H9 (cell line): ENCODE results near the gene AKAP5. TPM values are rescaled to one million over a fixed set of nuclear protein-coding genes. Genes with fewer than 3 reads are reported as not detected.

Experiments
- DNase-seq: peaks from one replicate; pipeline ENCODE4 v3.0.0-alpha.2; 2017
- H2AFZ ChIP-seq: one replicate; pipeline ENCODE4 v1.6.1; 2013; ENCODE audit warnings: mild to moderate bottlenecking, low read length, control low read depth, moderate library complexity
- H2AK5ac ChIP-seq: 2 replicates; pipeline ENCODE4 v1.6.1; 2013; ENCODE audit warnings: low read length, control low read depth, mixed read lengths; ENCODE audit not compliant: insufficient read length
- H2BK120ac ChIP-seq: one replicate; pipeline ENCODE4 v1.6.1; 2013; ENCODE audit warnings: low read depth, mild to moderate bottlenecking, low read length, control low read depth, inconsistent platforms; ENCODE audit not compliant: poor library complexity, severe bottlenecking
- H2BK12ac ChIP-seq: 2 replicates; pipeline ENCODE4 v1.6.1; 2013; ENCODE audit warnings: low read length, control low read depth, mixed read lengths, low read depth; ENCODE audit not compliant: insufficient read length
- H2BK15ac ChIP-seq: 2 replicates; pipeline ENCODE4 v1.6.1; 2013; ENCODE audit warnings: low read depth, low read length, control low read depth
- H2BK20ac ChIP-seq: one replicate; pipeline ENCODE4 v1.6.1; 2013; ENCODE audit warnings: low read depth, mild to moderate bottlenecking, low read length, control low read depth, inconsistent platforms; ENCODE audit not compliant: poor library complexity, severe bottlenecking
- H2BK5ac ChIP-seq: 2 replicates; pipeline ENCODE4 v1.6.1; 2013; ENCODE audit warnings: low read length, control low read depth, mixed read lengths; ENCODE audit not compliant: insufficient read length
- H3K14ac ChIP-seq: 2 replicates; pipeline ENCODE4 v1.6.1; 2013; ENCODE audit warnings: low read length, control low read depth; ENCODE audit not compliant: insufficient read depth
- H3K18ac ChIP-seq: 2 replicates; pipeline ENCODE4 v1.6.1; 2013; ENCODE audit warnings: low read depth, mild to moderate bottlenecking, mixed read lengths, low read length, control low read depth; ENCODE audit not compliant: insufficient read length
- H3K23ac ChIP-seq: 2 replicates; pipeline ENCODE4 v1.6.1; 2013; ENCODE audit warnings: low read length, control low read depth, mixed read lengths, low read depth; ENCODE audit not compliant: insufficient read length
- H3K23me2 ChIP-seq: 2 replicates; pipeline ENCODE4 v1.6.1; 2013; ENCODE audit warnings: low read depth, mild to moderate bottlenecking, mixed read lengths, low read length, control low read depth; ENCODE audit not compliant: insufficient read length, poor library complexity, severe bottlenecking
- H3K27ac ChIP-seq: 2 replicates; pipeline ENCODE4 v1.5.1; 2013; ENCODE audit warnings: low read length, control low read depth, mixed read lengths, low read depth; ENCODE audit not compliant: insufficient read length
- H3K27me3 ChIP-seq: 2 replicates; pipeline ENCODE4 v1.6.1; 2013; ENCODE audit warnings: low read length, control low read depth, inconsistent platforms; ENCODE audit not compliant: insufficient read depth
- H3K4ac ChIP-seq: 2 replicates; pipeline ENCODE4 v1.6.1; 2013; ENCODE audit warnings: low read depth, mild to moderate bottlenecking, control low read depth, inconsistent platforms, low read length, moderate library complexity
- H3K4me1 ChIP-seq: 2 replicates; pipeline ENCODE4 v1.6.1; 2013; ENCODE audit warnings: low read length, control low read depth, inconsistent platforms; ENCODE audit not compliant: insufficient read depth
- H3K4me2 ChIP-seq: 2 replicates; pipeline ENCODE4 v1.6.1; 2013; ENCODE audit warnings: low read length, control low read depth, mixed read lengths; ENCODE audit not compliant: insufficient read length, insufficient read depth
- H3K56ac ChIP-seq: 2 replicates; pipeline ENCODE4 v1.6.1; 2013; ENCODE audit warnings: low read depth, mild to moderate bottlenecking, mixed read lengths, low read length, control low read depth; ENCODE audit not compliant: insufficient read length
- H3K79me1 ChIP-seq: 2 replicates; pipeline ENCODE4 v1.6.1; 2013; ENCODE audit warnings: low read depth, mild to moderate bottlenecking, moderate library complexity, low read length, control low read depth, inconsistent platforms; ENCODE audit not compliant: insufficient read depth, poor library complexity, severe bottlenecking
- H3K79me2 ChIP-seq: 2 replicates; pipeline ENCODE4 v1.6.1; 2013; ENCODE audit warnings: low read length, control low read depth, inconsistent platforms; ENCODE audit not compliant: insufficient read depth
- H3K9ac ChIP-seq: 2 replicates; pipeline ENCODE4 v1.6.1; 2013; ENCODE audit warnings: low read length, control low read depth, mixed read lengths; ENCODE audit not compliant: insufficient read length; ENCODE audit errors: extremely low read depth
- H3K9me3 ChIP-seq: one replicate; pipeline ENCODE4 v1.6.1; 2013; ENCODE audit warnings: low read depth, low read length, inconsistent platforms; ENCODE audit not compliant: control insufficient read depth
- H3T11ph ChIP-seq: one replicate; pipeline ENCODE4 v1.6.1; 2013; ENCODE audit warnings: mild to moderate bottlenecking, low read length, control low read depth, inconsistent platforms
- H4K20me1 ChIP-seq: one replicate; pipeline ENCODE4 v1.6.1; 2013; ENCODE audit not compliant: control insufficient read depth, insufficient read length, insufficient read depth
- H4K5ac ChIP-seq: 2 replicates; pipeline ENCODE4 v1.6.1; 2013; ENCODE audit warnings: low read depth, mild to moderate bottlenecking, mixed read lengths, low read length, control low read depth; ENCODE audit not compliant: insufficient read length
- H4K8ac ChIP-seq: replicated peaks from 2 replicates; pipeline ENCODE4 v1.6.1; 2013; ENCODE audit warnings: low read length, control low read depth, mixed read lengths, low read depth; ENCODE audit not compliant: insufficient read length
- H4K91ac ChIP-seq: 2 replicates; pipeline ENCODE4 v1.6.1; 2013; ENCODE audit warnings: low read depth, mild to moderate bottlenecking, moderate library complexity, mixed read lengths, low read length, control low read depth; ENCODE audit not compliant: insufficient read length
- H3K27ac Mint-ChIP-seq, 3 experiments: 2 replicates in 2 of 3; 3 replicates in 1 of 3; pipeline ENCODE4 v1.8.0; 2020 to 2021; ENCODE audit warnings: mixed read lengths in 3 of 3, mild to moderate bottlenecking in 1 of 3, moderate library complexity in 1 of 3
- H3K27me3 Mint-ChIP-seq: 2 replicates; pipeline ENCODE4 v1.8.0; 2021; ENCODE audit warnings: low read depth, mild to moderate bottlenecking, moderate library complexity, mixed read lengths
- H3K36me3 Mint-ChIP-seq, 3 experiments: 2 replicates in 2 of 3; 3 replicates in 1 of 3; pipeline ENCODE4 v1.8.0; 2020 to 2021; ENCODE audit warnings: low read depth in 3 of 3, mixed read lengths in 3 of 3; ENCODE audit not compliant: insufficient read depth in 1 of 3
- H3K4me1 Mint-ChIP-seq, 2 experiments: 2 replicates each; pipeline ENCODE4 v1.8.0; 2020; ENCODE audit warnings: mixed read lengths in 2 of 2
- H3K4me3 Mint-ChIP-seq, 2 experiments: 2 replicates in 1 of 2; 3 replicates in 1 of 2; pipeline ENCODE4 v1.8.0; 2020 to 2021; ENCODE audit warnings: mild to moderate bottlenecking in 2 of 2, mixed read lengths in 2 of 2, moderate library complexity in 1 of 2
- H3K9me3 Mint-ChIP-seq, 2 experiments: 2 replicates in 1 of 2; 3 replicates in 1 of 2; pipeline ENCODE4 v1.8.0; 2020; ENCODE audit warnings: mild to moderate bottlenecking in 2 of 2, mixed read lengths in 2 of 2, moderate library complexity in 1 of 2
- CTCF ChIP-seq: fragments of 200-600 bp; sonication (generic); conservative IDR thresholded peaks from 3 replicates; pipeline ENCODE4 v1.8.0; 2021; ENCODE audit warnings: antibody characterized with exemption, mild to moderate bottlenecking
- WGBS: extraction: QIAGEN DNeasy Blood & Tissue Kit; methylation state at CpG from one replicate; pipeline ENCODE4 v1.1.7; 2013; ENCODE audit warnings: missing lambda C conversion rate, low lambda C conversion rate, mixed read lengths; ENCODE audit not compliant: insufficient read length; ENCODE audit errors: extremely low coverage; 5-methylcytosine and 5-hydroxymethylcytosine counted together
- total RNA-seq: library from RNA; stranded (reverse); gene quantifications from 2 replicates; pipeline ENCODE4 v1.2.1, GENCODE V29; 2021

AKAP5 gene
- total RNA-seq, 1 experiment from 2014 or later: 2.5 TPM

- no peak overlapping the region for H3K56ac ChIP-seq
- no peak for TF ChIP-seq CTCF
- peaks cover 51 to 91% (median 76%) of the 10 kb centered on the region in 3 experiments; a peak in 6 of 7 replicates for H3K36me3 Mint-ChIP-seq
- H4K20me1 ChIP-seq: no peaks in the 10 kb centered on the region
- H3K4me1 ChIP-seq: no peaks in the 10 kb centered on the region
- no peaks in the 10 kb centered on the region for H3K23me2 ChIP-seq
- DNase-seq: no peak
- H3K27me3 ChIP-seq: no peaks in the 10 kb centered on the region
- H3K4me1 Mint-ChIP-seq: no peaks in the 10 kb centered on the region
- H3K4me3 Mint-ChIP-seq: no peak overlapping the region
- H3K27me3 Mint-ChIP-seq: no peaks in the 10 kb centered on the region
- no peak overlapping the region for H2AFZ ChIP-seq
- H2BK12ac ChIP-seq: no peak overlapping the region
- no peak overlapping the region for H2BK5ac ChIP-seq
- no peaks in the 10 kb centered on the region for H3K79me2 ChIP-seq
- no peaks in the 10 kb centered on the region for H3K9me3 Mint-ChIP-seq
- peak overlapping the region in 1 of 3 experiments; percentile 22; a peak in 1 of 7 replicates for H3K27ac Mint-ChIP-seq
- H2BK15ac ChIP-seq: no peak overlapping the region
- H4K5ac ChIP-seq: no peak overlapping the region
- H3T11ph ChIP-seq: no peak overlapping the region
- H3K14ac ChIP-seq: no peak overlapping the region
- no peak overlapping the region for H3K18ac ChIP-seq
- H4K91ac ChIP-seq: no peak overlapping the region
- H2AK5ac ChIP-seq: no peak overlapping the region
- WGBS: no CpG with 5 or more reads among the region's 5 CpGs
- H3K9ac ChIP-seq: no peak overlapping the region
- no peak overlapping the region for H3K23ac ChIP-seq
- no peak overlapping the region for H3K27ac ChIP-seq
- no peak overlapping the region for H4K8ac ChIP-seq
- no peaks in the 10 kb centered on the region for H3K9me3 ChIP-seq
- H2BK20ac ChIP-seq: no peak overlapping the region
- no peak overlapping the region for H3K4me2 ChIP-seq
- no peaks in the 10 kb centered on the region for H3K79me1 ChIP-seq
- no peak overlapping the region for H2BK120ac ChIP-seq
- H3K4ac ChIP-seq: no peak overlapping the region
These were observed 48.1 kb upstream of the AKAP5 start for GRCh38 chr14:64417055-64417770.
